ENCODE data around the gene OPHN1.
A peak's percentile ranks its signal among the peaks of the same experiment; 100 is the strongest.

The OPHN1 gene

GRCh38 chrX:68455151-68455510 lies 21.8 kb upstream of the OPHN1 start:
- Histone ChIP-seq H3K36me3 (ENCODE audit: insufficient read depth, low read length) (no peaks in the 10 kb centered on the region), H3K4me3 (no peak overlapping the region), H3K27ac (no peak overlapping the region), H3K9ac (ENCODE audit: insufficient read length) (no peak overlapping the region), H3K9me3 (ENCODE audit: low read depth, low read length) (no peaks in the 10 kb centered on the region)
- TF ChIP-seq POLR2AphosphoS5 (IDR thresholded peaks at IDR 0.05; ENCODE audit: borderline replicate concordance, low read depth, low read length) (no peak), EZH2 (IDR thresholded peaks at IDR 0.05) (no peak), FOXP2 (optimal IDR thresholded peaks at IDR 0.05; ENCODE audit: control extremely low read depth, extremely low read length, insufficient read depth) (no peak)
- no peak for DNase-seq (ENCODE audit: low read depth, low spot score)

- no peak for DNase-seq (ENCODE audit: low read depth, low spot score)
- Histone ChIP-seq H3K4me3 (no peak overlapping the region), H3K9ac (ENCODE audit: insufficient read length) (no peak overlapping the region), H3K9me3 (ENCODE audit: low read depth, low read length) (no peaks in the 10 kb centered on the region), H3K36me3 (ENCODE audit: insufficient read depth, low read length) (no peaks in the 10 kb centered on the region), H3K27ac (no peak overlapping the region)
- no peak for TF ChIP-seq EZH2 (IDR thresholded peaks at IDR 0.05)
- no peak for TF ChIP-seq FOXP2 (optimal IDR thresholded peaks at IDR 0.05; ENCODE audit: control extremely low read depth, extremely low read length, insufficient read depth)
- TF ChIP-seq POLR2AphosphoS5 (IDR thresholded peaks at IDR 0.05; ENCODE audit: borderline replicate concordance, low read depth, low read length), result no peak
Observed at GRCh38 chrX:68454476-68455150, 21.3 kb upstream of the OPHN1 start.

- no peaks in the 10 kb centered on the region for H3K9me3 ChIP-seq (ENCODE audit: low read depth, low read length)
- no peak overlapping the region for H3K9ac ChIP-seq (ENCODE audit: insufficient read length)
- H3K4me3 ChIP-seq, result no peak overlapping the region
- no peak overlapping the region for H3K27ac ChIP-seq
- DNase-seq (ENCODE audit: low read depth, low spot score), result no peak
- no peak for TF ChIP-seq POLR2AphosphoS5 (IDR thresholded peaks at IDR 0.05; ENCODE audit: borderline replicate concordance, low read depth, low read length)
- no peak for TF ChIP-seq FOXP2 (optimal IDR thresholded peaks at IDR 0.05; ENCODE audit: control extremely low read depth, extremely low read length, insufficient read depth)
- TF ChIP-seq EZH2 (IDR thresholded peaks at IDR 0.05), result no peak
- no peaks in the 10 kb centered on the region for H3K36me3 ChIP-seq (ENCODE audit: insufficient read depth, low read length)
Observed at GRCh38 chrX:68451720-68452119, 18.4 kb upstream of the OPHN1 start.

- Histone ChIP-seq H3K27ac (no peak overlapping the region), H3K9me3 (ENCODE audit: low read depth, low read length) (no peaks in the 10 kb centered on the region), H3K36me3 (ENCODE audit: insufficient read depth, low read length) (no peaks in the 10 kb centered on the region), H3K9ac (ENCODE audit: insufficient read length) (no peak overlapping the region), H3K4me3 (no peak overlapping the region)
- TF ChIP-seq POLR2AphosphoS5 (IDR thresholded peaks at IDR 0.05; ENCODE audit: borderline replicate concordance, low read depth, low read length) (no peak), FOXP2 (optimal IDR thresholded peaks at IDR 0.05; ENCODE audit: control extremely low read depth, extremely low read length, insufficient read depth) (no peak), EZH2 (IDR thresholded peaks at IDR 0.05) (no peak)
- no peak for DNase-seq (ENCODE audit: low read depth, low spot score)
Observed at GRCh38 chrX:68443155-68443868, 10.0 kb upstream of the OPHN1 start.

GRCh38 chrX:68440940-68441339 lies 7.6 kb upstream of the OPHN1 start:
- no peaks in the 10 kb centered on the region for H3K9me3 ChIP-seq (ENCODE audit: low read depth, low read length)
- DNase-seq (ENCODE audit: low read depth, low spot score), result no peak
- H3K9ac ChIP-seq (ENCODE audit: insufficient read length), result no peak overlapping the region
- no peak overlapping the region for H3K4me3 ChIP-seq
- no peak overlapping the region for H3K27ac ChIP-seq
- TF ChIP-seq EZH2 (IDR thresholded peaks at IDR 0.05) (no peak), POLR2AphosphoS5 (IDR thresholded peaks at IDR 0.05; ENCODE audit: borderline replicate concordance, low read depth, low read length) (no peak)
- H3K36me3 ChIP-seq (ENCODE audit: insufficient read depth, low read length), result no peaks in the 10 kb centered on the region

- no peak for DNase-seq (ENCODE audit: low read depth, low spot score)
- H3K9me3 ChIP-seq (ENCODE audit: low read depth, low read length), result no peaks in the 10 kb centered on the region
- no peak overlapping the region for H3K9ac ChIP-seq (ENCODE audit: insufficient read length)
- H3K36me3 ChIP-seq (ENCODE audit: insufficient read depth, low read length), result no peaks in the 10 kb centered on the region
- H3K4me3 ChIP-seq, result no peak overlapping the region
- TF ChIP-seq EZH2 (IDR thresholded peaks at IDR 0.05) (no peak), FOXP2 (optimal IDR thresholded peaks at IDR 0.05; ENCODE audit: control extremely low read depth, extremely low read length, insufficient read depth) (no peak), POLR2AphosphoS5 (IDR thresholded peaks at IDR 0.05; ENCODE audit: borderline replicate concordance, low read depth, low read length) (no peak)
- H3K27ac ChIP-seq, result no peak overlapping the region
Observed at GRCh38 chrX:68440442-68440841, 7.1 kb upstream of the OPHN1 start.

- Histone ChIP-seq H3K4me3 (no peak overlapping the region), H3K9ac (ENCODE audit: insufficient read length) (no peak overlapping the region), H3K27ac (no peak overlapping the region), H3K36me3 (ENCODE audit: insufficient read depth, low read length) (no peaks in the 10 kb centered on the region), H3K9me3 (ENCODE audit: low read depth, low read length) (no peaks in the 10 kb centered on the region)
- no peak for TF ChIP-seq POLR2AphosphoS5 (IDR thresholded peaks at IDR 0.05; ENCODE audit: borderline replicate concordance, low read depth, low read length)
- TF ChIP-seq EZH2 (IDR thresholded peaks at IDR 0.05), result no peak
- TF ChIP-seq FOXP2 (optimal IDR thresholded peaks at IDR 0.05; ENCODE audit: control extremely low read depth, extremely low read length, insufficient read depth), result no peak
- DNase-seq (ENCODE audit: low read depth, low spot score), result no peak
Observed at GRCh38 chrX:68439341-68439740, 6.0 kb upstream of the OPHN1 start.

- Histone ChIP-seq H3K27ac (no peak overlapping the region), H3K9ac (ENCODE audit: insufficient read length) (no peak overlapping the region), H3K36me3 (ENCODE audit: insufficient read depth, low read length) (no peaks in the 10 kb centered on the region), H3K9me3 (ENCODE audit: low read depth, low read length) (no peaks in the 10 kb centered on the region), H3K4me3 (no peak overlapping the region)
- DNase-seq (ENCODE audit: low read depth, low spot score), result no peak
- TF ChIP-seq EZH2 (IDR thresholded peaks at IDR 0.05) (no peak), FOXP2 (optimal IDR thresholded peaks at IDR 0.05; ENCODE audit: control extremely low read depth, extremely low read length, insufficient read depth) (no peak), POLR2AphosphoS5 (IDR thresholded peaks at IDR 0.05; ENCODE audit: borderline replicate concordance, low read depth, low read length) (no peak)
Observed at GRCh38 chrX:68438575-68438974, 5.3 kb upstream of the OPHN1 start.

GRCh38 chrX:68433981-68434299 lies 645 bp upstream of the OPHN1 start:
- TF ChIP-seq POLR2AphosphoS5 (IDR thresholded peaks at IDR 0.05; ENCODE audit: borderline replicate concordance, low read depth, low read length) (no peak), EZH2 (IDR thresholded peaks at IDR 0.05) (no peak)
- H3K9ac ChIP-seq (ENCODE audit: insufficient read length), result peak overlapping the region; percentile 64
- H3K9me3 ChIP-seq (ENCODE audit: low read depth, low read length), result no peaks in the 10 kb centered on the region
- DNase-seq (ENCODE audit: low read depth, low spot score), result no peak
- no peaks in the 10 kb centered on the region for H3K36me3 ChIP-seq (ENCODE audit: insufficient read depth, low read length)
- H3K27ac ChIP-seq, result no peak overlapping the region
- H3K4me3 ChIP-seq, result peak overlapping the region; percentile 88
